ENCODE measurements around the gene FN3KRP. TPM values are rescaled to one million over a fixed set of nuclear protein-coding genes. Genes with fewer than 3 reads are reported as not detected.

Gene FN3KRP
- total RNA-seq, 6 experiments from 2014 or later: 7.6 to 24.8 (median 14.3) TPM

- 86% methylated on average over 15 of the region's 19 CpGs for WGBS (ENCODE audit: insufficient coverage, low coverage, low lambda C conversion rate, missing lambda C conversion rate)
- no peak for ATAC-seq
- no peak for TF ChIP-seq CTCF (IDR thresholded peaks at IDR 0.05)
- no peak for TF ChIP-seq POLR2A (IDR thresholded peaks at IDR 0.05)
- no peak overlapping the region for H3K27ac ChIP-seq
- peak in 1 of 3 donors; percentile 22 for DNase-seq
- intact Hi-C loops (cut with DNase I): loop anchor here in 1 of 2 donors (10.0 kb wide), 1 partner anchor 90 kb away; no protein-coding TSS in a partner anchor
- no peaks in the 10 kb centered on the region for H3K9me3 ChIP-seq
- H3K4me3 ChIP-seq: no peak overlapping the region
- no peaks in the 10 kb centered on the region for H3K36me3 ChIP-seq
- no peaks in the 10 kb centered on the region for H3K27me3 ChIP-seq
- H3K4me1 ChIP-seq: peaks cover 0 to 7% (median 0%) of the 10 kb centered on the region in 4 donors
Observed at GRCh38 chr17:82754297-82755208, 38.0 kb downstream of the FN3KRP start.

GRCh38 chr17:82756166-82756565, 39.7 kb downstream of the FN3KRP start:
- no peaks in the 10 kb centered on the region for H3K36me3 ChIP-seq
- 86% methylated on average over 4 of the region's 7 CpGs for WGBS (ENCODE audit: insufficient coverage, low coverage, low lambda C conversion rate, missing lambda C conversion rate)
- no peak overlapping the region for H3K4me3 ChIP-seq
- H3K27ac ChIP-seq: no peak overlapping the region
- peaks cover 0 to 7% (median 0%) of the 10 kb centered on the region in 4 donors for H3K4me1 ChIP-seq
- ATAC-seq: no peak
- no peaks in the 10 kb centered on the region for H3K27me3 ChIP-seq
- no peak for TF ChIP-seq POLR2A (IDR thresholded peaks at IDR 0.05)
- TF ChIP-seq CTCF (IDR thresholded peaks at IDR 0.05): no peak
- H3K9me3 ChIP-seq: no peaks in the 10 kb centered on the region
- DNase-seq: peak in 1 of 3 donors; percentile 11
- intact Hi-C loops (cut with DNase I): loop anchor here in 1 of 2 donors (10.0 kb wide), 1 partner anchor 91 kb away; no protein-coding TSS in a partner anchor

- Histone ChIP-seq H3K9me3 (no peaks in the 10 kb centered on the region), H3K27ac (no peak overlapping the region), H3K4me1 (no peaks in the 10 kb centered on the region), H3K4me3 (no peak overlapping the region), H3K36me3 (peaks cover 0 to 31% (median 2%) of the 10 kb centered on the region in 4 donors), H3K27me3 (no peaks in the 10 kb centered on the region)
- DNase-seq (peak in 1 of 3 donors; percentile 30), ATAC-seq (no peak)
- intact Hi-C loops (cut with DNase I): loop anchor here in 1 of 2 donors (10.0 kb wide), 1 partner anchor 51 kb away; the partner anchor contains the start of gene FN3KRP
- TF ChIP-seq CTCF (IDR thresholded peaks at IDR 0.05): no peak
- TF ChIP-seq POLR2A (IDR thresholded peaks at IDR 0.05): no peak
- 70% methylated on average over 11 of the region's 13 CpGs for WGBS (ENCODE audit: insufficient coverage, low coverage, low lambda C conversion rate, missing lambda C conversion rate)
Observed at GRCh38 chr17:82765371-82765770, 48.9 kb downstream of the FN3KRP start.

- Histone ChIP-seq H3K27me3 (no peaks in the 10 kb centered on the region), H3K4me3 (no peak overlapping the region), H3K9me3 (no peaks in the 10 kb centered on the region), H3K36me3 (peaks cover 0 to 31% (median 2%) of the 10 kb centered on the region in 4 donors), H3K4me1 (peaks cover 0 to 15% (median 6%) of the 10 kb centered on the region in 4 donors), H3K27ac (no peak overlapping the region)
- TF ChIP-seq CTCF (IDR thresholded peaks at IDR 0.05): peak; percentile 53 to 74 (median 67)
- TF ChIP-seq POLR2A (IDR thresholded peaks at IDR 0.05): no peak
- WGBS (ENCODE audit: insufficient coverage, low coverage, low lambda C conversion rate, missing lambda C conversion rate): 35% methylated on average over 16 of the region's 24 CpGs
- intact Hi-C loops (cut with DNase I): loop anchor here in 1 of 2 donors (10.0 kb wide), 1 partner anchor 52 kb away; the partner anchor contains the start of gene FN3KRP
- DNase-seq (peak; percentile 61 to 77 (median 66)), ATAC-seq (peak; percentile 66 to 74 (median 69))
Observed at GRCh38 chr17:82767041-82767754, 50.7 kb downstream of the FN3KRP start.
